ENCODE measurements around the gene HEXB. TPM values are rescaled to one million over a fixed set of nuclear protein-coding genes. Genes with fewer than 3 reads are reported as not detected.
A peak's percentile ranks its signal among the peaks of the same experiment; 100 is the strongest.

HEXB gene
- total and polyA plus RNA-seq, 2 of the 13 experiments (the other 11 are each of a cell fraction or from before 2014, with no cell fraction given): 100 to 104 TPM

GRCh38 chr5:74766849-74767578, 82.0 kb downstream of the HEXB start, which contains the start of the genes GFM2 and NSA2 (continued):
- TF ChIP-seq SNAPC4 (CRISPR knock-in tag; IDR thresholded peaks at IDR 0.05): peak; percentile 86; the same call in 1 of the 2 replicates
- peak; percentile 31 for TF ChIP-seq MNT (IDR thresholded peaks at IDR 0.05)
- TF ChIP-seq ZBTB42 (CRISPR knock-in tag; IDR thresholded peaks at IDR 0.05): no peak
- peak; percentile 83; the same call in 1 of the 2 replicates for TF ChIP-seq ZNF136 (CRISPR knock-in tag; IDR thresholded peaks at IDR 0.05; ENCODE audit: low read depth)
- TF ChIP-seq ZNF124 (CRISPR knock-in tag; IDR thresholded peaks at IDR 0.05): no peak; the same call in 1 of the 2 replicates
- 0 out of 2 replicates have a peak, but pooled peaks have one; percentile 40 for TF ChIP-seq LRRFIP1 (CRISPR knock-in tag; conservative IDR thresholded peaks at IDR 0.05)
- peak; percentile 82; the same call in 1 of the 2 replicates for TF ChIP-seq ZNF441 (CRISPR knock-in tag; IDR thresholded peaks at IDR 0.05; ENCODE audit: borderline replicate concordance)
- peak; percentile 82; the same call in 1 of the 2 replicates for TF ChIP-seq ZNF619 (CRISPR knock-in tag; IDR thresholded peaks at IDR 0.05)
- TF ChIP-seq ZNF350 (CRISPR knock-in tag; IDR thresholded peaks at IDR 0.05; ENCODE audit: borderline replicate concordance, low read depth): peak; percentile 97
- 0 out of 2 replicates have a peak, but pooled peaks have one; percentile 33 for TF ChIP-seq NFKBIZ (CRISPR knock-in tag; IDR thresholded peaks at IDR 0.05)
- no peak for TF ChIP-seq LCORL (IDR thresholded peaks at IDR 0.05)
- TF ChIP-seq LCORL (CRISPR knock-in tag; IDR thresholded peaks at IDR 0.05): 0 out of 2 replicates have a peak, but pooled peaks have one; percentile 51
- TF ChIP-seq ZNF18 (CRISPR knock-in tag; IDR thresholded peaks at IDR 0.05; ENCODE audit: insufficient replicate concordance): no peak
- TF ChIP-seq FOXO4 (CRISPR knock-in tag; conservative IDR thresholded peaks at IDR 0.05): no peak
- no peak for TF ChIP-seq CREB3 (CRISPR knock-in tag; IDR thresholded peaks at IDR 0.05)

Measured in HepG2 (cell line).